Urinary bladder (tissue), 4 donors: ENCODE results near the gene MCEE. TPM values are rescaled to one million over a fixed set of nuclear protein-coding genes. Genes with fewer than 3 reads are reported as not detected.
A peak's percentile ranks its signal among the peaks of the same experiment; 100 is the strongest.

ENCODE experiments used
- DNase-seq: peaks from one replicate; pipeline ENCODE4 v3.0.0-alpha.2; 2015; ENCODE audit errors: extremely low spot score
- H3K27ac ChIP-seq: one replicate; pipeline ENCODE4 v1.5.1; 2013; ENCODE audit warnings: low read depth, mild to moderate bottlenecking, moderate library complexity
- H3K36me3 ChIP-seq: one replicate; pipeline ENCODE4 v1.6.1; 2013; ENCODE audit warnings: mild to moderate bottlenecking, moderate library complexity; ENCODE audit not compliant: insufficient read depth
- H3K4me1 ChIP-seq: one replicate; pipeline ENCODE4 v1.6.1; 2013; ENCODE audit warnings: mild to moderate bottlenecking, moderate library complexity; ENCODE audit not compliant: insufficient read depth
- H3K4me3 ChIP-seq: one replicate; pipeline ENCODE4 v1.5.1; 2013; ENCODE audit warnings: low read depth, low read length
- WGBS: extraction: QIAGEN DNeasy Blood & Tissue Kit; methylation state at CpG from one replicate; pipeline ENCODE4 v1.1.7; 2013; 5-methylcytosine and 5-hydroxymethylcytosine counted together
- polyA plus RNA-seq: library from polyadenylated mRNA; stranded (reverse); fragments of 200-250 nt; gene quantifications from one replicate; pipeline ENCODE4 v1.2.3, GENCODE V29; 2013
- small RNA-seq: library from RNA; depleted of rRNA; stranded (forward); fragments of <200 nt; gene quantifications from one replicate; pipeline ENCODE3, GENCODE V24; 2014
- total RNA-seq: library from RNA; depleted of rRNA; stranded (reverse); fragments of >200 nt; gene quantifications from one replicate; pipeline ENCODE4 v1.2.3, GENCODE V29; 2014
- donor health status: healthy with polysubstance abuse.
- donor health status: healthy.

The MCEE gene
- total and polyA plus RNA-seq, 2 donors: 20.9 to 56.2 TPM

DNA sequence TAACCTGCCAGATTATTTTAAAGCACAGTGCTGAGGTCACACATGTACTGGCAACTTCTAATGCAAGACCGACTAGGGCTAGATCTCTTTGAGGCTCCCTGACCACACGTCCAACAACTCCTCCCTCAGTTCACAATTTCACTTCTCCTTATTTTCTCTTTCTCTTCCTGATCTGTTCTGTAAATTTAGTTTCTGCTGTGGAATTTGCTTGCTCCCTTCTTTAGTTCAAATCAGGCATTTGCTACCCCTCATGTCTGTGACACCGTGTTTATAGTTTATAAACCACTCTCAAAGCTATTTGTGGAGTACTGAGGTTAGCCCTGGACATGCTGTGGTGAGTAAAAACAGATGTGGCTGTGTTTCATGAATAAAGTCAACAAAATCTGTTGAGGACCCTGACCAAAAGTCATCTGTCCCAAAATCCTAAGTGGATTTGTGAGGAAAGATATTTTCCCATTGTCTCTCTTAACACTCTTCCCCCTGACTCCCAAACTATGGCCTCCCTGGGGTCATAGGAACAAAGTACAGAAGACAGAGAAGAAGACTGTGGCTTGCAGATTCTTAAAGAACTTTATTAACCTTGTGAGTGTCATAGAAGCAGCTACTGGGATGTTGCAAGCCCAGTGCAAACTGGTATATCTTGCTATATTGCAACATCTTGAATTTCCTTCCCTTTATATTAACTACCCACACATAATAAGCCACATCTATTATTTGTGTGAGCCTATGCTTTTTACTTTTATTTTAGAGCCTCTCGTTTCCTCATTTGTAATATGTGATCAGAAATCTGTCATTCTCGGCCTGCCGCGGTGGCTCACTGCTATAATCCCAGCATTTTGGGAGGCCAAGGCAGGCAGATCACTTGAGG, 65.0 kb downstream of the MCEE start:
- 47% methylated on average over 7 of the region's 7 CpGs for WGBS
- no peaks in the 10 kb centered on the region for H3K36me3 ChIP-seq
- DNase-seq: no peak
- no peaks in the 10 kb centered on the region for H3K4me1 ChIP-seq
- H3K27ac ChIP-seq: peak overlapping the region; percentile 48
- H3K4me3 ChIP-seq: no peak overlapping the region

DNA sequence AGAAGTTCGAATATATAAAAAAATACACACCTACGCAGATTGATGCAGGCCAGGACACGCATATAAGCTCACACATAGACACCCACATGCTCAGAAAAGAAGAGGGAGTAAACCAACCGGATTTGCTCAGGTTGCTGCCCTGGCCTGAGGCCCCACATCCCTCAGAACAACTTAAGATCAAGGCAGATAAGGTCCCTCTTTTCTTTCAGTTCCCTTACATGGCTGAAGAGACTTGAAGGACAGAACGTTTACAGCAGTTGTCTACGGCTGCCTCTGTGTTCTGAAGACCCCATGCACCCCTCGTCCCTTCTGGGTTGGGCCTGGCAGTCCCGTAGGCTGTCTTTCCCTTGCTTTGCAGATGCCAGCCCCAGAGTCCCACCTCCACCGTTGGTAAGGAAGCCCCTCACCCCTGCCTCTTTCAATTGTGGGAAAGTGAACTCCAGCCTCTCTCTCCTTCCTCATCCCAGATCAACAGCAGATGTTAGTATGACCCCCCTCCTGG, 65.9 kb downstream of the MCEE start:
- Histone ChIP-seq H3K4me3 (no peak overlapping the region), H3K36me3 (no peaks in the 10 kb centered on the region), H3K4me1 (no peaks in the 10 kb centered on the region), H3K27ac (peak overlapping the region; percentile 35)
- 42% methylated on average over 9 of the region's 9 CpGs for WGBS
- DNase-seq: no peak

DNA sequence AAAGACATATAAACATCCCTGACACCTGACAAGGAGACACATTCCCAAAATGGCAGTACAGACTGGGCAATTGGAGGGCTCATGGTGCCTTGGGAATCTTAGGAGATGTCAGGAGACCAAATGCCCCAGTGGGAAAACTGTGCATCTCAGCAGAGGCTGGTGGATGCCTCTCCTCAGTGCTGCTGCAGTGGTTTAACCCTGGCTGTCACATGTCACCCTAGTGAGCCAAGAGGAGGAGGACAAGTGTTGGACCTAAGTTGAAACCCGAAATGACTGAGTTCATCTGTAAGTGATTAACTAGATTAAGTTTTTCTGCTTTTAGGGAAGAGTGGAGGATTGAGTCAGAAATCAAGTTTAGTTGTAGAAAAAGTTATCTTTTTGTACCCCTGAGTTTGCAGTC, 66.8 kb downstream of the MCEE start:
- Histone ChIP-seq H3K36me3 (no peaks in the 10 kb centered on the region), H3K4me3 (no peak overlapping the region), H3K4me1 (no peaks in the 10 kb centered on the region), H3K27ac (no peak overlapping the region)
- 41% methylated on average over 1 of the region's 1 CpG for WGBS
- no peak for DNase-seq

DNA sequence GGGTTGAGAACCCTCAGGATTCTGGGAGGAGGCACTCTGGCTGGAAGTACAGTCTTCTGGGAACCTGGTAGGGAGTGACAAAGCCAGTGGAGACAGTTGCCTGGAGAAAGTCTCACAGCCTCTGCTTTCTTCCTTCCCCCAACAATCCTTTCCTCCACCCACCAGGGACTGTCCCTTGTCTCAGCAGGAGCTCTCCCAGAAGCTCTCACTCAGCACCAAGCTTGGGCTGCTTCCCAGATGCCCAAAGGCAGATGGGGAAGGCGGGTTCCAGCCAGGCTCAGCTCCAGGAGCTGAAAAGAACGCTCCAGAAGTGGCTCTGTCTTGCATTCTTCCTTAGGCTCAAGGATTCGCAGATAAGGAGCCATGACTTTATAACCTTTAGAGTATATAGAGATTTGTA, 69.2 kb downstream of the MCEE start:
- DNase-seq: no peak
- Histone ChIP-seq H3K27ac (no peak overlapping the region), H3K4me1 (no peaks in the 10 kb centered on the region), H3K4me3 (no peak overlapping the region), H3K36me3 (no peaks in the 10 kb centered on the region)
- WGBS: 45% methylated on average over 3 of the region's 3 CpGs

DNA sequence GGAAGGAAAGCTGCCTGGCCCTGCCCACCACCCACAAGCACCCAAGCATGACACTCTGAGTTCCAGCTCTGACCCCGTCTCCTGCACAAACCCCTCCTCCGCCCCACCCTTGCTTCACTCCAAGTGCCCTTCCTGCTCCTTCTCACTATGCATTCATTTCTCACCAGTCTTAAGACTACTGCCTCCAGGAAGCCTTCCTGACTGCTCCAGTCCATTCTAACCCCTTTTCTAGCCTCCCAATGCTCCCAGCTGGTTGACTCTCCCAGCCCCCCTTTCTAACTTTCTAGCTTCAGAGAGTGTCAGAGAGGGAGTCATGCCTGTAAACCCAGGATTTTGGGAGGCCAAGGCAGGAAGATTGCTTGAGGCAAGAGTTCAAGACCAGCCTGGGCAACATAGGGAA, 69.8 kb downstream of the MCEE start:
- Histone ChIP-seq H3K27ac (no peak overlapping the region), H3K4me3 (no peak overlapping the region)
- WGBS: 83% methylated on average over 2 of the region's 2 CpGs

More for the DNA sequence above, 69.8 kb downstream of the MCEE start:
- Histone ChIP-seq H3K4me1 (no peaks in the 10 kb centered on the region), H3K36me3 (no peaks in the 10 kb centered on the region)
- no peak for DNase-seq

Small RNA genes lying within 50 kb of the gene (small RNA-seq; reads per million reads assigned to genes)
- not detected for gene AC007881.1

Other genes starting within 250 kb of the MCEE start
- not detected for gene VAX2, start 229.7 kb downstream of the MCEE start, total RNA-seq
- gene VAX2, start 229.7 kb downstream of the MCEE start, polyA plus RNA-seq: 0.20 TPM
- 0.63 TPM for gene ATP6V1B1, start 194.3 kb downstream of the MCEE start, total RNA-seq
- 0.27 TPM for gene ATP6V1B1, start 194.3 kb downstream of the MCEE start, polyA plus RNA-seq
- gene ANKRD53, start 151.6 kb downstream of the MCEE start, total RNA-seq: 1.8 TPM
- 2.9 TPM for gene ANKRD53, start 151.6 kb downstream of the MCEE start, polyA plus RNA-seq
- gene TEX261, start 135.4 kb downstream of the MCEE start, total RNA-seq: 25.0 TPM
- gene TEX261, start 135.4 kb downstream of the MCEE start, polyA plus RNA-seq: 44.4 TPM
- 41.8 TPM for gene NAGK, start 61.6 kb downstream of the MCEE start, total RNA-seq
- gene NAGK, start 61.6 kb downstream of the MCEE start, polyA plus RNA-seq: 93.8 TPM
- gene MPHOSPH10, start 405 bp upstream of the MCEE start, total RNA-seq: 24.3 TPM
- 21.3 TPM for gene MPHOSPH10, start 405 bp upstream of the MCEE start, polyA plus RNA-seq
- 7.6 TPM for gene PAIP2B, start 96.9 kb upstream of the MCEE start, total RNA-seq
- 4.2 TPM for gene PAIP2B, start 96.9 kb upstream of the MCEE start, polyA plus RNA-seq
- 492 TPM for gene ZNF638, start 201.6 kb upstream of the MCEE start, total RNA-seq
- 69.3 TPM for gene ZNF638, start 201.6 kb upstream of the MCEE start, polyA plus RNA-seq